Lower leg skin (tissue), 4 donors: ENCODE data around the gene DOK5. TPM values are rescaled to one million over a fixed set of nuclear protein-coding genes. Genes with fewer than 3 reads are reported as not detected.

Source experiments
- DNase-seq, 2 donors: peaks; one replicate each; pipeline ENCODE4 v3.0.0-alpha.2; 2019; ENCODE audit warnings: low spot score in 2 of 2
- H3K4me3 ChIP-seq: fragments of 200-600 bp; sonication (generic); 2 replicates; pipeline ENCODE4 v1.5.1; 2017; ENCODE audit warnings: mild to moderate bottlenecking, low read depth; ENCODE audit not compliant: poor library complexity, severe bottlenecking
- POLR2A ChIP-seq, 2 donors: fragments of 450-650 bp; IDR thresholded peaks; one replicate each; pipeline ENCODE4 v1.6.1; 2016 to 2017; ENCODE audit warnings: antibody characterized with exemption in 2 of 2, mild to moderate bottlenecking in 1 of 2, moderate library complexity in 1 of 2
- WGBS, 2 donors: methylation state at CpG; one replicate each; pipeline ENCODE4 v1.1.5; 2018; 5-methylcytosine and 5-hydroxymethylcytosine counted together
- intact Hi-C: fragments of 100-400 bp; cut with DNase I; formaldehyde crosslinking; loops from one replicate; pipeline ENCODE4 v1.15.0; 2023; ENCODE audit warnings: low total_unique reads
- total RNA-seq, 4 donors: library from RNA; depleted of rRNA; stranded (reverse); fragments of >200 nt; gene quantifications; one replicate each; pipeline ENCODE4 v1.1.0, GENCODE V29; 2016
- TF ChIP-seq, protein P1 (sequence below), 3 donors: fragments of 450-650 bp; IDR thresholded peaks; one replicate each; pipeline ENCODE4 v1.5.1; 2016; ENCODE audit warnings: antibody characterized with exemption in 3 of 3, mild to moderate bottlenecking in 3 of 3, moderate library complexity in 2 of 3

Gene DOK5
- total RNA-seq, 4 donors from 2014 or later, result 0.23 to 1.3 (median 1.2) TPM; not detected in 1

- no peak overlapping the region for H3K4me3 ChIP-seq
- intact Hi-C loops, result no loop called here
- no peak for TF ChIP-seq POLR2A (IDR thresholded peaks at IDR 0.05)
- TF ChIP-seq, protein P1, sequence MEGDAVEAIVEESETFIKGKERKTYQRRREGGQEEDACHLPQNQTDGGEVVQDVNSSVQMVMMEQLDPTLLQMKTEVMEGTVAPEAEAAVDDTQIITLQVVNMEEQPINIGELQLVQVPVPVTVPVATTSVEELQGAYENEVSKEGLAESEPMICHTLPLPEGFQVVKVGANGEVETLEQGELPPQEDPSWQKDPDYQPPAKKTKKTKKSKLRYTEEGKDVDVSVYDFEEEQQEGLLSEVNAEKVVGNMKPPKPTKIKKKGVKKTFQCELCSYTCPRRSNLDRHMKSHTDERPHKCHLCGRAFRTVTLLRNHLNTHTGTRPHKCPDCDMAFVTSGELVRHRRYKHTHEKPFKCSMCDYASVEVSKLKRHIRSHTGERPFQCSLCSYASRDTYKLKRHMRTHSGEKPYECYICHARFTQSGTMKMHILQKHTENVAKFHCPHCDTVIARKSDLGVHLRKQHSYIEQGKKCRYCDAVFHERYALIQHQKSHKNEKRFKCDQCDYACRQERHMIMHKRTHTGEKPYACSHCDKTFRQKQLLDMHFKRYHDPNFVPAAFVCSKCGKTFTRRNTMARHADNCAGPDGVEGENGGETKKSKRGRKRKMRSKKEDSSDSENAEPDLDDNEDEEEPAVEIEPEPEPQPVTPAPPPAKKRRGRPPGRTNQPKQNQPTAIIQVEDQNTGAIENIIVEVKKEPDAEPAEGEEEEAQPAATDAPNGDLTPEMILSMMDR (IDR thresholded peaks at IDR 0.05), result no peak
- no peak for DNase-seq
- 86 to 87% methylated on average over 4 of the region's 4 CpGs for WGBS, 2 donors
Observed at GRCh38 chr20:54629632-54630031, 154.2 kb downstream of the DOK5 start.

DNA sequence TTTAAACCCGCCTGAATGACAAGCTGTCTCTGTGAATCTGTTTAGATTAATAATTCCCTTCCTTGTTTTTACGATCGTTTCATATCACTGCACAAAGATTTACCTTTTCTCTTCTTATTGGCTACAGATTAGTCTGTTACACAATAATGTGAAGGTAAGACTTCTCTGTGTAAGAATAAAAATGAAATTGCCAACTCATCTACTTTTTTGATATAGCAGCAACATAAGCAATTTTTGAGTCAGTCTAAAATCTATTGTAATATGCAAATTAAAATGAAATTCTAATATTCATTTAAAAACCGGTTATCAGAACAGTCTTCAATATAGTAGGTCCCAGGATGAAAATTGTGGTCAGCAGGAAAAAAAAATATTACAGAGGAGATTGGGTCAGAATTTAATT lies 155.2 kb downstream of the DOK5 start:
- intact Hi-C loops, result no loop called here
- no peak for TF ChIP-seq POLR2A (IDR thresholded peaks at IDR 0.05)
- TF ChIP-seq, protein P1 (IDR thresholded peaks at IDR 0.05), result no peak
- 81 to 86% methylated on average over 4 of the region's 4 CpGs for WGBS, 2 donors
- H3K4me3 ChIP-seq, result no peak overlapping the region
- DNase-seq, result no peak

DNA sequence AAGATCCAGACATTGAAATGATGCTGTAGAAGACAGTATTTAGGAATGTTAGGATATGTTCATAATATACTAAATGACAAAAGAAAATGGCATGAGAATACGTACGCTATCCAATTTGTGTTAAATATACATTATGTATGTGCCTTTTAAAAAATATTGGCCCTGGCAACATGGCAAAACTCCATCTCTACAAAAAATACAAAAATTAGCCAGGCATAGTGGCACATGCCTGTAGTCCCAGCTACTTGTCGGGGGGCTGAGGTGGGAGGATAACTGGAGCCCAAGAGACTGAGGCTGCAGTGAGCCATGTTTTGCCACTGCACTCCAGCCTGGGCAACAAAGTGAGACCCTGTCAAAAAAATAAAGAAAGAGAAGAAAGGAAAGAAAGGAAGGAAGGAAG lies 155.7 kb downstream of the DOK5 start:
- TF ChIP-seq POLR2A (IDR thresholded peaks at IDR 0.05), result no peak
- TF ChIP-seq, protein P1 (IDR thresholded peaks at IDR 0.05), result no peak
- DNase-seq, result no peak
- intact Hi-C loops, result no loop called here
- H3K4me3 ChIP-seq, result no peak overlapping the region
- WGBS, 2 donors, result 96 to 98% methylated on average over 3 of the region's 3 CpGs

- H3K4me3 ChIP-seq, result no peak overlapping the region
- DNase-seq, result no peak
- TF ChIP-seq, protein P1 (IDR thresholded peaks at IDR 0.05), result no peak
- no peak for TF ChIP-seq POLR2A (IDR thresholded peaks at IDR 0.05)
- 70 to 74% methylated on average over 13 of the region's 13 CpGs for WGBS, 2 donors
- intact Hi-C loops, result no loop called here
Observed at GRCh38 chr20:54633374-54634355, 158.3 kb downstream of the DOK5 start.

DNA sequence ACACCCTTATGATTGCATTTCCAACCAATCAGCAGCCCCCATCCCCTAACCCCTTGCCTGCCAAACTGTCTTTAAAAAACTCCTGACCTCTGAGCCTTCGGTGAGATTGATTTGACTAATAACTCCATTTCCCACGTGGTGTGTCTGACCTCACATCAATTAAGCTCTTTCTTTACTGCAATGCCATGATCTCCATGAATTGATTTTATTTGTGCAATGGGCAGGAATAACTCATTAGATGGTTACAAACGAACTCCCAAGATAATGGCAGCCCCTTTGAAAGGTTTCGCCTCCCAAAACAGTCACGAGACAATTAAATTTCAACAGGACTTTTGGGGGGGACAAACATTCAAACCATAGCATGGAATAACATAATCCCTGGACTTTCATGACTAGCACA lies 161.2 kb downstream of the DOK5 start:
- no peak overlapping the region for H3K4me3 ChIP-seq
- no peak for DNase-seq
- intact Hi-C loops, result no loop called here
- WGBS, 2 donors, result 85 to 88% methylated on average over 5 of the region's 5 CpGs
- no peak for TF ChIP-seq POLR2A (IDR thresholded peaks at IDR 0.05)

GRCh38 chr20:54639941-54640340 lies 164.5 kb downstream of the DOK5 start:
- no peak for DNase-seq
- TF ChIP-seq, protein P1 (IDR thresholded peaks at IDR 0.05), result no peak
- TF ChIP-seq POLR2A (IDR thresholded peaks at IDR 0.05), result no peak
- intact Hi-C loops, result loop anchor here (10.0 kb wide), 1 partner anchor 415 kb away; no protein-coding TSS in a partner anchor
- H3K4me3 ChIP-seq, result no peak overlapping the region
- 84 to 89% methylated on average over 8 of the region's 8 CpGs for WGBS, 2 donors
